ENCODE results near the gene TES.
A peak's percentile ranks its signal among the peaks of the same experiment; 100 is the strongest.

- peak; percentile 72 to 77 (median 75) for TF ChIP-seq CTCF (IDR thresholded peaks at IDR 0.05)
- TF ChIP-seq POLR2A (IDR thresholded peaks at IDR 0.05), result no peak
- TF ChIP-seq POLR2AphosphoS5 (IDR thresholded peaks at IDR 0.05), result no peak
- no peak for TF ChIP-seq EP300 (IDR thresholded peaks at IDR 0.05; ENCODE audit: low read depth)
Measured at GRCh38 chr7:116180302-116180701, 30.0 kb upstream of the TES start.

Measured in transverse colon (tissue), 4 donors.